Right lobe of liver (tissue), 6 donors: ENCODE results near the gene NR5A1. TPM values are rescaled to one million over a fixed set of nuclear protein-coding genes. Genes with fewer than 3 reads are reported as not detected.

Experiments
- ATAC-seq, 4 donors: fragments of 200-7000 bp; cut with Tn5 transposase; one replicate each; pipeline ENCODE4 v1.9.1; 2020; ENCODE audit warnings: mild to moderate bottlenecking in 4 of 4, moderate library complexity in 4 of 4
- DNase-seq, 3 donors: peaks; one replicate each; pipeline ENCODE4 v3.0.0-alpha.2; 2020
- H3K27ac ChIP-seq, 3 donors: fragments of 200-600 bp; one replicate each; pipeline ENCODE4 v1.8.0; 2022
- H3K27me3 ChIP-seq, 2 donors: fragments of 200-600 bp; one replicate each; pipeline ENCODE4 v1.8.0; 2022
- H3K36me3 ChIP-seq, 4 donors: fragments of 200-600 bp; sonication (generic) in 1 of 4; one replicate each; pipeline versions ENCODE4 v1.5.1 to v1.8.0; 2017 to 2022; ENCODE audit warnings: control low read depth in 1 of 4
- H3K4me1 ChIP-seq, 4 donors: fragments of 200-600 bp; sonication (generic) in 1 of 4; one replicate each; pipeline versions ENCODE4 v1.5.1 to v1.8.0; 2017 to 2022; ENCODE audit warnings: control low read depth in 1 of 4
- H3K4me3 ChIP-seq, 3 donors: fragments of 200-600 bp; one replicate each; pipeline ENCODE4 v1.8.0; 2022
- H3K9me3 ChIP-seq, 4 donors: fragments of 200-600 bp; sonication (generic) in 1 of 4; one replicate each; pipeline versions ENCODE4 v1.5.1 to v1.8.0; 2017 to 2022; ENCODE audit warnings: control low read depth in 1 of 4
- CTCF ChIP-seq, 4 donors: fragments of 200-600 bp in 3 of 4; fragments of 450-650 bp in 1 of 4; IDR thresholded peaks; one replicate each; pipeline versions ENCODE4 v1.5.1 to v1.8.0; 2016 to 2022; ENCODE audit warnings: antibody characterized with exemption in 4 of 4, mild to moderate bottlenecking in 2 of 4
- POLR2A ChIP-seq: fragments of 450-650 bp; IDR thresholded peaks from one replicate; pipeline ENCODE4 v1.6.1; 2017; ENCODE audit warnings: antibody characterized with exemption, mild to moderate bottlenecking
- WGBS: methylation state at CpG from one replicate; pipeline ENCODE4 v1.1.6; 2018; ENCODE audit warnings: low coverage, low lambda C conversion rate; ENCODE audit not compliant: insufficient coverage; ENCODE audit errors: missing lambda C conversion rate; 5-methylcytosine and 5-hydroxymethylcytosine counted together
- intact Hi-C, 2 donors: fragments of 100-400 bp; cut with DNase I; formaldehyde crosslinking; loops; one replicate each; pipeline versions ENCODE4 v1.11.2 to v1.14.1; 2022
- total RNA-seq, 6 experiments: library from RNA; depleted of rRNA in 2 of 6; stranded (reverse); fragments of >200 nt in 2 of 6; fragmentation: NEBNext Ultra II Directional in 3 of 6; extraction: Animal tissue kit (Norgen Biotek cat#: 25700) in 3 of 6; gene quantifications; one replicate each; pipeline versions ENCODE4 v1.1.0 to v1.2.4, GENCODE V29; 2016 to 2023
- donor health status: DM: no; HTN: yes; CAD: no.
- donor health status: DM: no; HTN: no; CAD: no.
- donor health status: DM: no; HTN: no; CAD: no.
- donor health status: DM: no; HTN: yes; CAD: no.
- donor health status: DM: no; HTN: yes; CAD: no.

NR5A1 gene
- total RNA-seq, 6 experiments from 2014 or later, result 0.26 TPM; not detected in 5

- no peaks in the 10 kb centered on the region for H3K4me1 ChIP-seq
- H3K36me3 ChIP-seq, result no peaks in the 10 kb centered on the region
- TF ChIP-seq CTCF (IDR thresholded peaks at IDR 0.05) (no peak), POLR2A (no peak)
- H3K9me3 ChIP-seq, result no peaks in the 10 kb centered on the region
- DNase-seq (no peak), ATAC-seq (no peak)
- intact Hi-C loops, result no loop called here
- 73% methylated on average over 1 of the region's 1 CpG for whole genome bisulfite sequencing
- H3K27ac ChIP-seq, result no peak overlapping the region
- H3K4me3 ChIP-seq, result no peak overlapping the region
- H3K27me3 ChIP-seq, result no peaks in the 10 kb centered on the region
Measured at GRCh38 chr9:124462739-124463138, 44.5 kb downstream of the NR5A1 start.

- intact Hi-C loops, result no loop called here
- Histone ChIP-seq H3K27me3 (no peaks in the 10 kb centered on the region), H3K27ac (no peak overlapping the region), H3K36me3 (no peaks in the 10 kb centered on the region), H3K4me3 (no peak overlapping the region), H3K4me1 (no peaks in the 10 kb centered on the region), H3K9me3 (no peaks in the 10 kb centered on the region)
- DNase-seq, result peak in 1 of 3 donors; percentile 27
- TF ChIP-seq CTCF (IDR thresholded peaks at IDR 0.05) (no peak), POLR2A (no peak)
- no peak for ATAC-seq
- WGBS, result no CpG with 5 or more reads among the region's 9 CpGs
Measured at GRCh38 chr9:124458441-124458840, 48.8 kb downstream of the NR5A1 start.

GRCh38 chr9:124457887-124458431, 49.2 kb downstream of the NR5A1 start:
- Histone ChIP-seq H3K9me3 (no peaks in the 10 kb centered on the region), H3K27me3 (no peaks in the 10 kb centered on the region), H3K4me3 (no peak overlapping the region), H3K36me3 (no peaks in the 10 kb centered on the region), H3K4me1 (no peaks in the 10 kb centered on the region), H3K27ac (no peak overlapping the region)
- 77% methylated on average over 2 of the region's 8 CpGs for WGBS
- DNase-seq (peak in 1 of 3 donors; percentile 45), ATAC-seq (no peak)
- intact Hi-C loops, result no loop called here
- TF ChIP-seq CTCF (IDR thresholded peaks at IDR 0.05), result no peak
- no peak for TF ChIP-seq POLR2A

- Histone ChIP-seq H3K4me3 (no peak overlapping the region), H3K27me3 (no peaks in the 10 kb centered on the region), H3K27ac (no peak overlapping the region), H3K36me3 (no peaks in the 10 kb centered on the region), H3K4me1 (no peaks in the 10 kb centered on the region), H3K9me3 (no peaks in the 10 kb centered on the region)
- intact Hi-C loops, result no loop called here
- peak in 1 of 3 donors; percentile 44 for DNase-seq
- WGBS, result 69% methylated on average over 5 of the region's 18 CpGs
- ATAC-seq, result no peak
- no peak for TF ChIP-seq CTCF (IDR thresholded peaks at IDR 0.05)
- no peak for TF ChIP-seq POLR2A
Measured at GRCh38 chr9:124457079-124457886, 49.9 kb downstream of the NR5A1 start.
